ENCODE data around the gene RAMACL.
"Not testable (repeated sequence)": the region's sequence is repeated elsewhere in the genome, so short reads cannot be mapped to it uniquely, and the experiment has no call there.

The RAMACL gene

GRCh38 chr6:166583230-166583965, 3.1 kb downstream of the RAMACL start:
- no peak for TF ChIP-seq CTCF (conservative IDR thresholded peaks at IDR 0.05; ENCODE audit: control insufficient read depth, insufficient read depth, low read depth, low read length)
- DNase-seq (ENCODE audit: low read depth) = no peak
- no peak overlapping the region for H3K4me3 ChIP-seq (ENCODE audit: control insufficient read depth, low read depth, low read length)

GRCh38 chr6:166582258-166582657, 4.2 kb downstream of the RAMACL start:
- DNase-seq (ENCODE audit: low read depth) = peak; percentile 54
- no peak overlapping the region for H3K4me3 ChIP-seq (ENCODE audit: control insufficient read depth, low read depth, low read length)
- TF ChIP-seq CTCF (conservative IDR thresholded peaks at IDR 0.05; ENCODE audit: control insufficient read depth, insufficient read depth, low read depth, low read length) = no peak

- DNase-seq (ENCODE audit: low read depth); H3K4me3 ChIP-seq (ENCODE audit: control insufficient read depth, low read depth, low read length): not testable (repeated sequence)
Measured at GRCh38 chr6:166581801-166582200, 4.7 kb downstream of the RAMACL start.

GRCh38 chr6:166581091-166581511, 5.4 kb downstream of the RAMACL start:
- H3K4me3 ChIP-seq (ENCODE audit: control insufficient read depth, low read depth, low read length) = no peak overlapping the region
- DNase-seq (ENCODE audit: low read depth) = no peak
- TF ChIP-seq CTCF (conservative IDR thresholded peaks at IDR 0.05; ENCODE audit: control insufficient read depth, insufficient read depth, low read depth, low read length) = no peak

- no peak overlapping the region for H3K4me3 ChIP-seq (ENCODE audit: control insufficient read depth, low read depth, low read length)
- no peak for DNase-seq (ENCODE audit: low read depth)
Measured at GRCh38 chr6:166580076-166581050, 6.1 kb downstream of the RAMACL start.

GRCh38 chr6:166579237-166579850, 7.1 kb downstream of the RAMACL start:
- no peak for TF ChIP-seq CTCF (conservative IDR thresholded peaks at IDR 0.05; ENCODE audit: control insufficient read depth, insufficient read depth, low read depth, low read length)
- DNase-seq (ENCODE audit: low read depth) = no peak

More at GRCh38 chr6:166580076-166581050, 6.1 kb downstream of the RAMACL start:
- TF ChIP-seq CTCF (conservative IDR thresholded peaks at IDR 0.05; ENCODE audit: control insufficient read depth, insufficient read depth, low read depth, low read length) = no peak

More at GRCh38 chr6:166579237-166579850, 7.1 kb downstream of the RAMACL start:
- no peak overlapping the region for H3K4me3 ChIP-seq (ENCODE audit: control insufficient read depth, low read depth, low read length)
